Skeletal muscle tissue (tissue), 4 donors: Measurements from ENCODE around the gene MCMBP. TPM values are rescaled to one million over a fixed set of nuclear protein-coding genes. Genes with fewer than 3 reads are reported as not detected.
"Not testable (repeated sequence)": the region's sequence is repeated elsewhere in the genome, so short reads cannot be mapped to it uniquely, and the experiment has no call there.

Experiments
- H3K27ac ChIP-seq: one replicate; pipeline ENCODE4 v1.7.0; 2013; ENCODE audit warnings: mild to moderate bottlenecking, low read depth, low read length, inconsistent platforms
- H3K27me3 ChIP-seq, 3 donors: one replicate each; pipeline ENCODE4 v1.7.0; 2013; ENCODE audit warnings: low read length in 3 of 3; ENCODE audit not compliant: control insufficient read depth in 3 of 3, insufficient read depth in 3 of 3
- H3K36me3 ChIP-seq, 3 donors: one replicate each; pipeline ENCODE4 v1.7.0; 2013; ENCODE audit warnings: low read length in 3 of 3; ENCODE audit not compliant: control insufficient read depth in 3 of 3, insufficient read depth in 3 of 3
- H3K4me1 ChIP-seq, 3 donors: one replicate each; pipeline ENCODE4 v1.7.0; 2013; ENCODE audit warnings: low read length in 3 of 3, mild to moderate bottlenecking in 3 of 3; ENCODE audit not compliant: control insufficient read depth in 3 of 3, insufficient read depth in 3 of 3
- H3K4me3 ChIP-seq, 3 donors: one replicate each; pipeline ENCODE4 v1.7.0; 2013; ENCODE audit warnings: low read length in 3 of 3
- H3K9ac ChIP-seq, 3 donors: one replicate each; pipeline ENCODE4 v1.7.0; 2013; ENCODE audit warnings: low read length in 3 of 3, mild to moderate bottlenecking in 3 of 3, moderate library complexity in 2 of 3, low read depth in 1 of 3
- H3K9me3 ChIP-seq, 3 donors: one replicate each; pipeline ENCODE4 v1.7.0; 2013; ENCODE audit warnings: low read length in 3 of 3; ENCODE audit not compliant: control insufficient read depth in 3 of 3
- total RNA-seq: library from RNA; depleted of rRNA; stranded (reverse); fragments of >200 nt; gene quantifications from one replicate; pipeline ENCODE4 v1.2.3, GENCODE V29; 2014
- donor health status: Osteomylitis.

MCMBP gene, protein sequence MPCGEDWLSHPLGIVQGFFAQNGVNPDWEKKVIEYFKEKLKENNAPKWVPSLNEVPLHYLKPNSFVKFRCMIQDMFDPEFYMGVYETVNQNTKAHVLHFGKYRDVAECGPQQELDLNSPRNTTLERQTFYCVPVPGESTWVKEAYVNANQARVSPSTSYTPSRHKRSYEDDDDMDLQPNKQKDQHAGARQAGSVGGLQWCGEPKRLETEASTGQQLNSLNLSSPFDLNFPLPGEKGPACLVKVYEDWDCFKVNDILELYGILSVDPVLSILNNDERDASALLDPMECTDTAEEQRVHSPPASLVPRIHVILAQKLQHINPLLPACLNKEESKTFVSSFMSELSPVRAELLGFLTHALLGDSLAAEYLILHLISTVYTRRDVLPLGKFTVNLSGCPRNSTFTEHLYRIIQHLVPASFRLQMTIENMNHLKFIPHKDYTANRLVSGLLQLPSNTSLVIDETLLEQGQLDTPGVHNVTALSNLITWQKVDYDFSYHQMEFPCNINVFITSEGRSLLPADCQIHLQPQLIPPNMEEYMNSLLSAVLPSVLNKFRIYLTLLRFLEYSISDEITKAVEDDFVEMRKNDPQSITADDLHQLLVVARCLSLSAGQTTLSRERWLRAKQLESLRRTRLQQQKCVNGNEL
- total RNA-seq: 35.5 TPM

DNA sequence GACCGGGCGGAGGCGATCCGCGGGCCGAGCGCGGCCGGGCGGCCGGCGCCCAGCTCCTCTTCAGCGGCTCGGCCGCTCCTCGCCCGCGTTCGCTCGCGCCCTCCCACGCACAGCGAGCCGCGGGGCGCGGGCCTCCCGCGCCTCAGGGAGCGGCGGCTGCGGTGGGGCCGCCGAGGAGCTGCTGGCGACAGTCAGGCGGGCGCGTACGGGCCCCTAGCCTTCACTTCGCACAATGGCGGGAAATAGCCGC is at the start of gene MCMBP:
MCMBP (minus strand) TSS at position 234 of the 250 bp plus-strand sequence. CDS start 259 bp downstream, outside the sequence.
- Histone ChIP-seq H3K9ac (peak within 1 kb of the TSS; percentile 90 to 93 (median 92)), H3K27ac (peak within 1 kb of the TSS; percentile 75), H3K9me3 (no peaks in the 10 kb centered on the region), H3K27me3 (no peaks in the 10 kb centered on the region), H3K36me3 (no peaks in the 10 kb centered on the region), H3K4me3 (peak within 1 kb of the TSS; percentile 88 to 92 (median 91)), H3K4me1 (peaks cover 11 to 14% (median 11%) of the 10 kb centered on the region in 3 donors)

DNA sequence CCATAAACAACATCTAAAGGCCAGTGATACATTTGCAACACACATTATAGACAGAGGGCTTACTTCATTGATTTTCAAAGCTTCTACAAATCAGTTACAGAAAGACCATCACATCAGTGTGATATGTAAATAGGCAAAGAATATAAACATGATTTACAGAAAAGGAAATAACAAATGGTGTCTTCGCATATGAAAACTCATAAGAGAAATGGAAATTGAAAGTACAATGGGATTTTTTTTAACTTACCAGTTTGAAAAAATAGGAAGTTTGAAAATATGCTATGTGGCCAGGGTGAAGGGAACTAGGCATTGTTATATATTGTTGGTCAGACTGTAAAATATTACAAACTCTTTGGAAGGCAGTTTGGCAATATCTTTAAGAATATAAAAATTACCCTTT is 47.2 kb upstream of the MCMBP start:
- Histone ChIP-seq H3K27me3 (no peaks in the 10 kb centered on the region), H3K4me1 (no peaks in the 10 kb centered on the region), H3K27ac (no peak overlapping the region), H3K4me3 (no peak overlapping the region), H3K9me3 (no peaks in the 10 kb centered on the region), H3K9ac (no peak overlapping the region), H3K36me3 (peaks cover 19 to 62% (median 59%) of the 10 kb centered on the region in 3 donors)

DNA sequence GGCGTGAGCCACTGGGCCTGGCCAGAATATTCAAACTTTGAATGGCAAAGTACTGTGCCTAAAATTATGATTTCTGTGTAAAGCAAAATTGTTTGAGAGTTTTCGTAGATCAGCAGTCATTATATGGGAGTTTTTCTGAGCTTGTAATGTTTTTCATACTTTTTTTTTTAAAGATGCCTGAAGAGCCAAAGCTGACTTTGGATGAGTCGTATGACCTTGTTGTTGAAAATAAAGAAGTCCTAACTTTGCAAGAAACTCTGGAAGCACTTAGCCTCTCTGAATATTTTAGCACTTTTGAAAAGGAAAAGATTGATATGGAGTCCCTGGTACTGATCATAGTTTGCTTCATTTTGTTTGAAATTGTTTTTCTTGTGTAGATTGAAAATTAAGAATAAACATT is 46.6 kb upstream of the MCMBP start:
- Histone ChIP-seq H3K4me1 (no peaks in the 10 kb centered on the region), H3K27ac (no peak overlapping the region), H3K4me3 (no peak overlapping the region), H3K9me3 (no peaks in the 10 kb centered on the region), H3K27me3 (no peaks in the 10 kb centered on the region), H3K9ac (no peak overlapping the region), H3K36me3 (peaks cover 18 to 65% (median 58%) of the 10 kb centered on the region in 3 donors)

DNA sequence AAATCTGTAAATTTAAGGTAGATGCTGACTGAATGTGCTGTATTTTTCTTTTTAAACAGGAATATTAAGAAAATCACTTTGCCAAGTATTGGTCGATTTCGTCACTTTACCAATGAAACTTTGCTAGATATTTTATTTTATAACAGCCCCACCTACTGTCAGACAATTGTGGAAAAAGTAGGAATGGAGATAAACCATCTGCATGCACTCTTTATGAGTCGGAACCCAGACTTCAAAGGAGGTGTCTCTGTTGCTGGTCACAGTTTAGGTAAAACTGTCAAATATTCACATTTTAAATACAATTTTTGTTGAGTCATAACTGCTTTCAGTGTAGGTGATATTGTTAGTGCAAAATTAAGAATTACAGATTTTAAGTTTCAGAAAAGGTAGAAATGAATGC is 45.1 kb upstream of the MCMBP start:
- peaks cover 23 to 64% (median 52%) of the 10 kb centered on the region in 3 donors for H3K36me3 ChIP-seq

DNA sequence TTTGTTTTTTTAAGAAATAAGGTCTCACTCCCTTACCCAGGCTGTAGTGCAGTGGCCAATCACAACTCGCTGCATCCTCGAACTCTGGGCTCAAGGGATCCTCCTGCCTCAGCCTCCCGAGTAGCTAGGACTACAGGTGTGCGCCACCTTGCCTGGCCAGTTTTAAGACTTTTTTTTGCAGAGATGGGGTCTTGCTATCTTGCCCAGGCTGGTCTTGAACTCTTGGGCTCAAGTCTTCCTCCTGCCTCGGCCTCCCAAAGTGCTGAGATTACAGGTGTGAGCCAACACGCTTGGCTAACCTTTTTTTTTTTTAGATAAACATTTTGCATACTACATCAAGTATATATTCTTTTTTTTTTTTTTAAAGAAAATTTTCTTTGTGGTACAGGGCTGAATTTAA is 38.0 kb upstream of the MCMBP start:
- H3K4me3 ChIP-seq: no peak overlapping the region
- no peaks in the 10 kb centered on the region for H3K27me3 ChIP-seq
- peaks cover 21 to 38% (median 31%) of the 10 kb centered on the region in 3 donors for H3K36me3 ChIP-seq
- H3K9ac ChIP-seq: no peak overlapping the region
- no peaks in the 10 kb centered on the region for H3K9me3 ChIP-seq
- no peak overlapping the region for H3K27ac ChIP-seq
- no peaks in the 10 kb centered on the region for H3K4me1 ChIP-seq

More for the DNA sequence above, 45.1 kb upstream of the MCMBP start:
- no peaks in the 10 kb centered on the region for H3K4me1 ChIP-seq
- no peaks in the 10 kb centered on the region for H3K9me3 ChIP-seq
- no peak overlapping the region for H3K9ac ChIP-seq
- no peaks in the 10 kb centered on the region for H3K27me3 ChIP-seq
- no peak overlapping the region for H3K27ac ChIP-seq
- H3K4me3 ChIP-seq: no peak overlapping the region

DNA sequence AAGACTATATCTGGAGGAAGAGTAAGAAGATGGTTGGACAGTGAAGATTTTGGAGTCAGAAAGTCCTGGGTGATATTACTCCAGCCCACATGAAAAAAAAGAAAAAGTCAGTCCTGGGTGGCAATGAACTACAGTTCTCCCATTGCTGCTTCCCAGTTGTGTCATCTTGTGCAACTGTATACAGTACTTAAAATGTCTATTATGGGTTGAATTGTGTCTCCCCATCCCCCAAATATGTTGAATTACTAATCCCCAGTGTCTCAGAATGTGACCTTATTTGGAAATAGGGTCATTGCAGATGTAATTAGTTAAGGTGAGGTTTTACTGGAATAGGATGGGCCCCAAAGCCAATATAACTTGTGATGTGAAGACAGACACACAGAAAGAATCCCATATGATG is 35.5 kb upstream of the MCMBP start:
- H3K9ac ChIP-seq: no peak overlapping the region
- H3K4me3 ChIP-seq: no peak overlapping the region
- no peaks in the 10 kb centered on the region for H3K27me3 ChIP-seq
- H3K36me3 ChIP-seq: peaks cover 25 to 50% (median 42%) of the 10 kb centered on the region in 3 donors
- no peaks in the 10 kb centered on the region for H3K4me1 ChIP-seq
- no peak overlapping the region for H3K27ac ChIP-seq
- no peaks in the 10 kb centered on the region for H3K9me3 ChIP-seq

DNA sequence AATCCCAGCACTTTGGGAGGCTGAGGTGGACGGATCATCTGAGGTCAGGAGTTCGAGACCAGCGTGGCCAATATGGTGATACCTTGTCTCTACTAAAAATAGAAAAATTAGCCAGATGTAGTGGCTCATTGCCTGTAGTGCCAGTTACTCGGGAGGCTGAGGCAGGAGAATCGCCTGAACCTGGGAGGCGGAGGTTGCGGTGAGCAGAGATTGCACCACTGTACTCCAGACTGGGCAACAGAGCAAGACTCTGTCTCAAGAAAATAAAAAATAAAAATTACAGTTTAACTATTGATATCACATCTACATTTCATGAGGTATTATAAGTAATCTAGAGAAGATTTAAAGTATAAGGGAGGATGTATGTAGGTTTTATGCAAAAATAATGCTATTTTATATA is 35.1 kb upstream of the MCMBP start:
- not testable (repeated sequence) for H3K4me1 ChIP-seq, H3K27ac ChIP-seq, H3K9me3 ChIP-seq, H3K4me3 ChIP-seq, H3K27me3 ChIP-seq, H3K9ac ChIP-seq
- H3K36me3 ChIP-seq: peaks cover 24 to 55% (median 47%) of the 10 kb centered on the region in 3 donors

DNA sequence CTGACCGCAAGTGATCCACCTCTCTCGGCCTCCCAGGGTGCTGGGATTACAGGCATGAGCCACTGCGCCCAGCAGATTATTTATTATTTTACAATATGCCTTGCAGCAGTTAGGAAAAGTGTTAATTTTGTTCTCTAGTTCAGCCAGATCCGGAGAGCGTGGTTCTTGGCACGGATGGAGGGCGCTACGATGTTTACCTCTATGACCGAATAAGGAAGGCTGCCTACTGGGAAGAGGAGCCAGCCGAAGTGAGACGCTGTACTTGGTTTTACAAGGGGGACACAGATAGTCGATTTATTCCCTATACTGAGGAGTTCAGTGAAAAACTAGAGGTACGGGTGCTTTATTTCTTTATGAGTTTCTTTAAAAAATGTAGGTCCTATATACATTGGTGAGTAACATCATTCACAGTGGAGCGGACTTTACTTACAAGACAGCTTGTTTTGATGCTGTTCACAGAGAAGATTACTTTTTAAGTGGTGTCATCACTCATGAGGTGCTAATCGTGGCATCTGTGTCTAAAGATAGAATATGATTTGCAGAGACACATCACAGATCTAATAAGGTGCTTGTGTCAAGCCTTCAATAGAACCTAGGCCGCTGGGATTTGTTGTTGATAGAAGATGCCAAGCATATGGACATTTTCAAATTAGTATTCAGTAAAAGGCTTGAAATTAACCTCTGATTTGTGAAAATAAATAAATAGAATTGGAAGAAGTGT is 31.5 kb upstream of the MCMBP start:
- H3K27ac ChIP-seq: no peak overlapping the region
- H3K4me1 ChIP-seq: no peaks in the 10 kb centered on the region
- H3K4me3 ChIP-seq: no peak overlapping the region
- H3K9ac ChIP-seq: no peak overlapping the region
- no peaks in the 10 kb centered on the region for H3K9me3 ChIP-seq
- H3K36me3 ChIP-seq: peaks cover 15 to 45% (median 36%) of the 10 kb centered on the region in 3 donors
- H3K27me3 ChIP-seq: no peaks in the 10 kb centered on the region

DNA sequence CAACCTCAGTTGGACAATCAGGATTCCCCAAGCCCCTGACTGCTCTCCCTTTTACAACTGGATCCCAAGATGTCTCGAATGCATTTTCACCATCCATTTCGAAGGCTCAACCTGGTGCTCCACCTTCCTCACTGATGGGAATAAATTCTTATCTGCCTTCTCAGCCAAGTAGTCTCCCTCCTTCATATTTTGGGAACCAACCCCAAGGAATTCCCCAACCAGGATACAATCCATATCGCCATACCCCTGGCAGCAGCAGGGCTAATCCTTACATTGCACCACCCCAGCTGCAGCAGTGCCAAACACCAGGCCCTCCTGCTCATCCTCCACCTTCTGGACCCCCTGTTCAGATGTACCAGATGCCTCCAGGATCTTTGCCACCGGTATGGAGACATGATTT is 25.9 kb upstream of the MCMBP start:
- H3K4me1 ChIP-seq: peaks cover 11 to 28% (median 18%) of the 10 kb centered on the region in 3 donors
- peaks cover 4 to 21% (median 16%) of the 10 kb centered on the region in 3 donors for H3K36me3 ChIP-seq
- no peaks in the 10 kb centered on the region for H3K27me3 ChIP-seq
- no peaks in the 10 kb centered on the region for H3K9me3 ChIP-seq
- H3K9ac ChIP-seq: no peak overlapping the region
- H3K27ac ChIP-seq: no peak overlapping the region
- no peak overlapping the region for H3K4me3 ChIP-seq
